ENCODE results near the gene HSPA13.
"Not testable (repeated sequence)": the region's sequence is repeated elsewhere in the genome, so short reads cannot be mapped to it uniquely, and the experiment has no call there.

GRCh38 chr21:14327346-14327745 is 55.6 kb downstream of the HSPA13 start:
- TF ChIP-seq POLR2AphosphoS5 (IDR thresholded peaks at IDR 0.05; ENCODE audit: borderline replicate concordance, low read depth, low read length); EZH2 (IDR thresholded peaks at IDR 0.05); FOXP2 (optimal IDR thresholded peaks at IDR 0.05; ENCODE audit: control extremely low read depth, extremely low read length, insufficient read depth): not testable (repeated sequence)

Data from SK-N-MC (cell line).